RPMI8226 (cell line): ENCODE results near the gene ACSS3.
A peak's percentile ranks its signal among the peaks of the same experiment; 100 is the strongest.
"Not testable (repeated sequence)": the region's sequence is repeated elsewhere in the genome, so short reads cannot be mapped to it uniquely, and the experiment has no call there.

Experiments
- DNase-seq: peaks from one replicate; pipeline ENCODE4 v3.0.0-alpha.2; 2015

ACSS3 gene

DNA sequence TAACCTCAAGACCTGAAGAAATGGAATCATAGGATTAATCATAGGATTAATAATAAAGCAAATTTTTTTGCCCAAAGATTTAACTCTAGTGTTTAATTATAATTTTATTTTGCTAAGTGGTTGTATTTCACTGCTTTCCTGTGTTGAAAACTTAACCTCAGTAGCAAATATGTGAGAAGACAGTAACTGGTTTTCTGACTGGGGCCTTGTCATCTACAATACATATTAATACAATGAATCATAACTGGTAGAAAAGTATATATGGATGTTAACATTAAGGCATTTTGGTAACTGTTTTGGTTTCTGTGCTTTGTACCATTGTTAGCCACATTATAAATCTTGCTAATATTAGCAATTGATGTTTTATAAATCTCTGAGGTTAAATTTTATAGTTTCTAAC, 92.2 kb downstream of the ACSS3 start:
- DNase-seq = no peak

DNA sequence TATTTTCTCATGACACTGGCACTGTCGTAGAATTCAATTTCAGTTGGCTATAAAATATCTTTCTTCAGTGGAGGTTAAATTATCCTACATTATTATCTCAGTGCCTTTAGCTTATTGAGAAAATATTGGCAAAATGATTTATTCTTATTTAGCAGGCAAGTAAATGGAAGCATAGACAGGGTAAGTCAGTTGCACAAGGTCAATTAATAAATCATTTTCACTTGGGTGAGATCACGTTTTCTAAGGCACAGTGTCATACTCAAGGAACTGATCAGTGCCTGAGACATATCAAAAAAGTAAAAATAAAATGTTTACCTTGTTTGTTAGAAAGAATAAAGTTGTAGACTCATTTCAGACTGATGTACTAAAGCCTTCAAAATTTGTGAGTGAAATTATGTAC, 95.0 kb downstream of the ACSS3 start:
- no peak for DNase-seq

DNA sequence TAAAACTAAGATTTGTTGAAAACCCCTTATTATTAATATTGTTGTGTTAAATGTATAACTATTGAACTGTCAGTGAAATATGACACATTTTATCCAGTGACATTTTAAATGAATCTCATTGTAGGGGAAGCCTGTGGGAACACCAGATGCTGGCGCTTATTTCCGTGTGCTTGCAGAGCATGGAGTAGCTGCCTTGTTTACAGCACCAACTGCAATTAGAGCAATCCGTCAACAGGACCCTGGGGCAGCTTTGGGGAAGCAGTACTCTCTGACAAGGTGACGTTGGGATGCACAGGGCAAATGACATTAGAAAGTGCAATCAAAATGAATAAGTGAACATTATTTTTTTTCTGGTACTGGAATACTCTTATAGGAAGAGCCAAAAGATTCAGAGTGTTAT, 96.8 kb downstream of the ACSS3 start:
- DNase-seq = no peak

DNA sequence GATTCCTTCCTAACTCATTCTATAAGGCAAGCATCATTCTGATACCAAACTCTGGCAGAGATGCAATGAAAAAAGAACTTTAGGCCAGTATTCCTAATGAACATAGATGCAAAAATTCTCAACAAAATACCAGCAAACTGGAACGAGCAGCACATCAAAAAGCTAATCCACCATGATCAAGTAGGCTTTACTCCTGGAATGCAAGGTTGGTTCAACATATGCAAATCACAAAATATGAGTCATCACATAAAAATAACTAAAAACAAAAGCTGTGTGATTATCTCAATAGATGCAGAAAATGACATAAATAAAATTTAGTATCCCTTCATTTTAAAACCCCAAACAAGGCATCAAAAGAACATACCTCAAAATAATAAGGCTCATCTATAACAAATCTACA, 98.9 kb downstream of the ACSS3 start:
- no peak for DNase-seq

DNA sequence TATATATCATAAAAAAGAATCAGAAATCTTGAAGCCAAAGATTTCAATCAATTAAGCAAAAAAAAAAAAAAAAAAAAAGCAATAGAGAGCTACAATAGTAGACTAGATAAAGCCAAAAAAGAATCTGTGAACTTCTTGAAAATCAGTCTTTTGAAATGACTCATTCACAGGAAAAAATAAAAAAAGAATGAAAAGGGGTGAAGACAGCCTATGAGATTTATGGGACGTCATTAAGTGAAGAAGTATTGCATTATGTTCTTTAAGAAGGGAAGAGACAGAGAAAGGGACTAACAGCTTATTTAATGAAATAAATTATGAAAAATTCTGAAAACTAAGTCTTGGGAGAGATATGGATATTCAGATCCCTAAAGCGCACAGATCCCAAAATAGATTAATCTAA, 103.8 kb downstream of the ACSS3 start:
- DNase-seq = no peak

DNA sequence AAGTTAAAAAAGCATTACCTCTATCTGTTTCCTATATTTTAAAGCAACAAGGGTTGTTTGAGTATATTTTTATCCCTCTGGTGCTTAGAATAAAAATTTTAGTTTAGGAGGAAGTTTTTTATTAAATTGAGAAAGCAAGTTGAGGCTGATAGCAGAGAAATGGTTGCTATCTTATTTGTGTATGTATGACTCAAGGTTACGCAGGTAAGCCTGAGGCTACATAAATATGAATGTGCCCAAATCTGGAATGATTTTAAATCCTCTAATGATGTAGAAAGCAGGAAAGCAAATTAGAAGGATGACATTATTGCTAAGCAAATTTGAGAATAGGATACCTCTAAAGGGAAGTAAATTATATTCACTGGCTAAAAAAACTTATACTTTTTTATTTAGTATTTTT, 109.8 kb downstream of the ACSS3 start:
- DNase-seq = no peak

DNA sequence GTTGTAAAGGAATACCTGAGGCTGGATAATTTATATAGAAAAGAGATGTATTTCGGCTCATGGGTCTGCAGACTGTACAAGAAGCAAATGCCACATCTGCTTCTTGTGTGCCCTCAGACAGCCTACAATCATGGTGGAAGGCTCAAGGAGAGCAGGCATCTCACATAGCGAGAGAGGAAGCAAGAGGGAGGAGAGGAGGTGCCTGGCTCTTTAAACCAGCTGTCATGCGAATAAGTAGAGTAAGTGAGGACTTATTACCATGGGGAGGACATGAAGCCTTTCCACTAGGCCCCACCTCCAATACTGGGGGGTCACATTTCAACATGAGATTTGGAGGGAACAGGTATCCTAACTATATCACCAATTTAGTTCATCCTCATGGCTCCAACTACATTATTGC, 118.7 kb downstream of the ACSS3 start:
- no peak for DNase-seq

DNA sequence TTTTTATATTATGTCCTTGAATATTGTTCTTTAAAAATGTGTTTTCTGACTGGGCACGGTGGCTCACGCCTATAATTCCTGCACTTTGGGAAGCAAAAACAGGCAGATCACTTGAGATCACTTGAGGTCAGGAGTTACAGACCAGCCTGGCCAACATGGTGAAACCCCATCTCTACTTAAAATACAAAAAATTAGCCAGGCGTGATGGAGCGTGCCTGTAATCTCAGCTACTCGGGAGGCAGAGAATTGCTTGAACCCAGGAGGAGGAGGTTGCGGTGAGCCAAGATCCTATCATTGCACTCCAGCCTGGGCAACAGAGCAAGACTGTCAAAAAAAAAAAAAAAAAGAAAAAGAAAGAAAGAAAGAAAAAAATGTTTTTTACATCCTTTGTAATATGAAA, 122.7 kb downstream of the ACSS3 start:
- DNase-seq = not testable (repeated sequence)

DNA sequence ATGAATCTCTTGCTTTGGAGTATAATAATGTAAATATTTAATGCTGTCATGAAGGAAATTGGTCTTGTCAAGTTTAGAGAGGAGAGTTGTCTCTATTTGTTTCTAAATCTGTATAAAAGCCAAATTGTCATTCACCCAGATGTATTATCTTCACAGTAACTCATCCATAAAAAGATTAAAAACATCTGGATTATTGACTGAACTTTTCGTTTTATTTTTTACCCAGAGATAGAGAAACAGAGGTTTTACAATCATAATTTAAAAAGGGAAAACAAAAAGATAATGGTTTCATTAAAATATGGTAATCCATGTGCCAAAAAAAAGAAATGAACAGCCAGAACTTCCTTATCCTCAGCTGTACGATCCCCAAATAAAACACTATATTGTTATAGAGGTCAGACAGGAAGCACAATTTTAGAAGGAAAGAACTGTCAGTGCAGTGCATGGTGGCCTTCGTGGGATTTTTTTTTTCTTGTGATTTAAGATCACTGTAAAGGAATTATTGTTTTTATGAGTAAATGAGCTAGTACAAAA, 125.9 kb downstream of the ACSS3 start:
- DNase-seq = no peak

DNA sequence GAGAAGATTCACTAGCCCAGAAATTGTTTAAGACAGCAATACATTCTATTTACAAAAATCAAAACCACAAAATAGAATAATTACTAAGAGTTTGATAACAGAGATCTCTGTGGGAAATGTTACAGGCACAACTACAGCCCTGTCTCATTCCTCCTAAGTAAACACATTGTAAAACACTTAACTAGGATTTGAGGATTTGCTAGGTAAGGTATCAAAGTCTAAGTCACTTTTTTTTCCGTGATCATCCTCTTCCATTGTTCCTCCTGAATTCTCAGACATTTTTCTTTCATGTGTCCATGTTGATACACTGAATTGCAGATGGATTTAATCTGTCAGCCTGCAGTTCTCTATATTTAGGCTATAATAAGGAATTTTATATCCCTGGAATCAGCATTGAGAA, 127.5 kb downstream of the ACSS3 start:
- no peak for DNase-seq

DNA sequence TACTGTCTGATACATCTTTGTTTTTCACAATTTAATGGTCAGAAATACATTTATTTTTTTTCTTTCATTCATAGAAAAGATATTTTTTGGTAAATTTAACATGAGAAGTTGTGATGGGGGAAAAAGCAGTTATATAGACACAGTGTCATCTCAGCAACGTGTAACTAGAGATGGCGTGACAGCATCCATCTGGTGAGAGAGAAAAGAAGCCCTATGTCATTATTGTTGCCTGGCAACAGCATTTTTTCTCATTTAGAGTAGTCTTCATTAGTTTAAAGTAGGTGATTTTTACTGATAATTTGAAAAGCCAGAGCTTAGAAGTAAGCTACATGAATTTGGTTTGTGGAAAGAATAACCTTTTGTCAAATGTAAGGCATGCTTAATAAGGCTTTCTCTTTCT, 128.6 kb downstream of the ACSS3 start:
- no peak for DNase-seq

DNA sequence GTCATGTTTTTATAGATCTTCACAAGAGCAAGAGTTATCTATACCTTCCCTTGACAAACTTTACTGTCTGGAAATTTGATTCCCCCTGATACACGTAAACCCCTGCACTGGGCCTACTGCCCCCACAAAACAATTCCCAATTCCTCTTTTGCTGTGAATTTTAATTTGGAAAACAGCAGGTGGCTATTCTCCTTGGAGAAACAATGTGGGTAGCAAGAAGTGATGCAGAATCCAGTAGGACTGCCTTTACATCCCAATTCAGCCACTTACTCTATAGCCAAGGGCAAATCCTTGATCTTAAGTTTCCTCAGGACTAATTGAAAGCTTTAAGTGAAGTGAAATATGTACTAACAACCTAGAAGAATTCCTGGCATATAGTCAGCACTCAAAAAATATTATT, 129.3 kb downstream of the ACSS3 start:
- no peak for DNase-seq

DNA sequence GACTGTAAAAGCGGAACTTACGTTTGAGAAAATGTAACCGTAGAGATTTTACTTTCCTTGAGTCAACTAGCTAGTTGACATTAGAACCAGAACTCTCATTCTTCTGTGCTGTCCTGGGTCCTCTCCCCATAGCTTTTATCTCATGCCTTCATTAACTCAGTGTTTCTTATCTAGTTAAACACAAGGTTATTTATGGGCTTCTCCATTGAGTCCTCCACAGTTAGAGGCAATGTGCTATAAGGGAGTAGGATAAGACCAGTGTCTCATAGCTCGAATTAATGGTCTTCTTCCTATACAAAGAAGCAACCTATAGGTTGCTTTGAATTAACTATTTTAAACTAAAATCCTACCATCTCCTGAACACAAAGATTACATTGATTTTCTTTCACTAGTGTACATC, 129.8 kb downstream of the ACSS3 start:
- no peak for DNase-seq

DNA sequence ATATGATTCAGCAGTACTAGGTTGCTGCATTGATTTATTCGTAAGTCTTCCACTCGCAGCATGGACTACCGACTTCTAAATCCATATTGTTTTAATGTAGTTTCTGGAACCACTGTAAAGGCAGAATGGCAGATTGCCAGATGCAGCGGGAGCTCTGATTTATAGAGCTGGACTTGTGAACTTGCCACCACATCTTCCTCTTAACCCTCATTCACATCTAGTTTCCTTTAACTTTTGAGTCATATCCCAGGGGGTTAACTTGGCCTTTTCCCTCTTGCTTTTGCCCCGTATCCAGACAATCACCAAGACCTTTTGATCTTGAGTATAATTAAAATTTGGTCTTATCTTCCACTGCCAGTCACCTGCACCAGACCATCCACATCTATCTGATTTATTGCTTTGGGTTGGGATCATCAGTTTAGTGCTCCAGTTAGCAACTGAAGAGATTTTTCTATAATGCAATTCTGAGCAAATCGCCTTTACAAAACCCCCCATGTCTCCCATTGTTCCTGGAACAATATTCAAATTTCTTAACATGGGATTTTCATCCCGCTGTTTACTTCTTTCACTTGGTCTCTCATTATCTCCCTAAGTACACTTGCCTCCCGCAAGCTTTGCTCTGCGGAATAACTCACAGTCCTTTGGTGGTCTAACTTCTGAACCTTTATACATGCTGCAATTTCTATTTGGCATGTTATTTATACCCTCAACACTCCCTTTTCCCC, 130.5 kb downstream of the ACSS3 start:
- no peak for DNase-seq

DNA sequence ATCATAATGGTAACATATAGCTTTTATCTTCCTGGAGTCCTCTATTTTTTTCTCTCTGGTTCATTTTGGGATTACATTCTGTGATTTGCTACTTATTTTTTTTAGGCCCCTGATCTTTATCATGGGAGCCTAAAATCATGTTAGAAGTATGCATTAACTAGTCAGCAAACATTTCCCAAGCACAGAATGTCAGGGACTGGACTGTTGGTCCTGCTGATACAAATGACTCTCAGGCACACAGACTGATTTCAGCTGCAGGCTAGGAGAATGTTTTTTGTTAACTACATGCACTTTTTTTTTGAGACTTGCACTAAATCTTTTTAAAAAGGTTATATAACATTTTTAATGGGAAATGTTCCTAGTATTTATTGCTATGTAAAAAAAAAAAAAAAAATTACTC, 131.1 kb downstream of the ACSS3 start:
- DNase-seq = no peak

DNA sequence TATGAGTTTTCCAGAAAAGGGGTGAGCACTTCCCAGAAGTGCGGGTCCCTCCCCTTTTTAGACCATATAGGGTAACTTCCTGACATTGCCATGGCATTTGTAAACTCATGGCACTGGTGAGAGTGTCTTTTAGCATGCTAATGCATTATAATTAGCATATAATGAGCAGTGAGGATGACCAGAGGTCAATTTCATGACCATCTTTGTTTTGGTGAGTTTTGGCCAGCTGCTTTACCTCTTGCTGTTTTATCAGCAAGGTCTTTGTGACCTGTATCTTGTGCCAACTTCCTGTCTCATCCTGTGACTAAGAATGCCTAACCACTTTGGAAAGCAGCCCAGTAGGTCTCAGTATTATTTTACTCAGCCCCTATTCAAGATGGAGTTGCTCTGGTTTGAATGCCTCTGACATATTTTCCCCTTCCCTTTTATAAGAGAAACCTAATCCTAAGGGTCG, 131.9 kb downstream of the ACSS3 start:
- DNase-seq = peak; percentile 31

DNA sequence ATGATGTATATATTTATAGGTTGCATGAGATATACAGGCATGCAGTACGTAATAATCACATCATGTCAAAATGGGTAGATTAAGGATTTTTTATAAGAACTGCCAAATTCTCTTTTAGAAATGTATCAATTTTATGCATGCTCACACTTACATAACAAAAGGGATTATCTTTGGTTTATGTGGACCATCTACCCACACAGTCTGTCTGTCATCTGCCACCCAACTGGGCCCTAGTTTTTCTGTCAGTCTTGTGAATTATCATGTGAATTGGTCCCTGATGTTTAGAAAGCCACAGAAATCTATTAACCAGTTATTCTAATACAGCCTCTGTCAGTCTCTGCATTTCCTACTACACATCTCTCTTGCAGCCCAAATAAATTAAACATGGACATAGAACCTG, 133.4 kb downstream of the ACSS3 start:
- DNase-seq = no peak

DNA sequence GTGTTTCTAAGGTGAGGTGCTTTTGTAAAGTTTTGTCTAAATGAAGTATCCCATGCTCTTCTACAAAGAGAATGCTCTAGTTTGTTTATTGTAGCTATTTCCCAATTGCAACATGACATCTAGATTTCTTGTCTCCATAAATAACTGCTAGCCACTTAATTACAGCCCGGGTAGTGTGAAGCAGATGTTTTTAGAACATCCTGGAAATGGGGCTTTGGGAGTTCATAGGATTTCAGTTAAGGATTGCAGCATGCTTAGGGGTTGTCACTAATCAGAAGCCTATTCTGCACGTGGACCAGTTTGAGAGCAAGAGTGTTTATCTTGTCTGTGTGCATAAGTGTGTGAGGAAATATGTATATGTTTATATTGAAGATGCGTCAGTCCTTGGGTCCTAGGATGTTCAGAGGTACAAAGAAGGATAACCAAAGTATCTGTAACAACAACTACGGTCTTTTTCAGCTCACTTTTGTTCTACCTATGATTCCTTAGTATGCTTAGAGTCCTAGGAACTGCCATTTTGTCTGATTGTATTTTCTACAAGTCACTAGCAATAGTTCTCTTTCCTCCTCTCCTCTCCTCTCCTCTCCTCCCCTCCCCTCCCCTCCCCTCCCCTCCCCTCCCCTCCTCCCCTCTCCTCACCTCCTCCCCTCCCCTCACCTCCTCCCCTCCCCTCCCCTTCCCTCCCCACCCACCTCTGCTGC, 135.3 kb downstream of the ACSS3 start:
- DNase-seq = no peak

DNA sequence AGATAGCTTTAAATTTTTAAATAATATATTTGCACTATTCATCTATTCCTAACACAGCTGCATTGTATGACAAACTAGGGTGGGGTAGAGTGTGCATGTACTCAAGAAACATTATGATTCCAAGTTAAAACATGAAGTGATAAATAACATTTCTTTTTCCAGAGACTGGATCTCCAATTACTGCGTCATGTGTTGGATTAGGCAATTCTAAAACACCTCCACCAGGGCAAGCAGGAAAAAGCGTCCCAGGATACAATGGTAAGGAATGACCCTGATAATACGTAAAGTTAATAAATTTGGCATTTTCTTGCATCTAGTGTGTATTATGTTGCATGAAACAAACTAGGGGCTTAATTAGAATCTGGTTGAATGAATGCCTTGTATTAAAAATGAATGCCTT, 138.9 kb downstream of the ACSS3 start:
- DNase-seq = no peak

DNA sequence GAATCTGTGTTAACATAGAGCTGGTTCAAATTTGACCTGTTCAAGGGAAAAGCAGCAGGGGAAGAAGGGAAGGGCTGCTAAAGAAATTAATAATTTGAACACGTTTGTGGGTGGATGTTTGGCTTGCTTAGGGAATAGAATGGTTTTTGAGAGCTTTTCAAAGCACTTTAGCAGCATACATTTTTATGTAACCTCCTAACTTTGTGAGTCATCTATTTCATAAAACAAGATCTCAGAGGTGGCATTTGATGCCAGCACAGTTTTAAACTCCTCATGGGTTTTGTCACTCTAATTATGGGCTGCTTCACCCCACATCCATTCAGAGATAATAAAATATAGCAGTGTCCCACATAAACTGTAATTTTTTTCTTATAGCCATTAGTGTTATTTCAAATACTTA, 143.8 kb downstream of the ACSS3 start:
- DNase-seq = no peak

DNA sequence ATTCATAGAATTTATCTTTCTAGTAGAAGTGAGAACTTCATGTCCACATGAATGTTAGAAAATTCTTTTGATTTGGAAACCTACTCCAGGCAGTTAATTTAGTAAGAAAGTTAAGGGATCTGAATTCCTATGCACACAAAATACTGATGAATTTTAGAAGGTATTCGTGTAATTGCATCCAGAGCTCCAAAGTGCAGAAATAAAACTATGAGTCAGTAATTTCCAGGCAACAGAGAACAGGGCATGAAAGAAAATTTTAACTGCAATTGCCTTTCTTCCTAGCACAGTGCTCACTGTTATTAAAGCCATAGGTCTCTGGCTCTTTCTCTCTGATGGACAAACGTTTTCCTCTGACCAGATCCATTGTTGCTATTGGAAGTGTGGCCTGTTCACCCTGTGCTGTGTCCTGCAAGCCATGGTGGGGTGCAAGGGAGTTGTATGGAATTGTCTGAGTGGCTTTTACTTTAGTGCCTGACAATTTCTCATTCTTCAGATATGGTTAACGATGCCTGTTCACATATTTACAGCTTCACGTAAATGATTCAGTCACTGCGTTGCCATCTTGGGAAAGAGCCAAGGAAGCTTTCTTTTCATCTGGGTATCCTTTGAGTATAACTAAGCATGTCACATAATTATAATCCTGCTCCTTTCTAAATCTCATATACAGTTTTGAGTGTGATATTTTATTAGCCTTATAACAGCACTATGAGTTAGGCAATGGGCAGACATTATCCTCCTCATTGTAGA, 145.1 kb downstream of the ACSS3 start:
- DNase-seq = no peak

DNA sequence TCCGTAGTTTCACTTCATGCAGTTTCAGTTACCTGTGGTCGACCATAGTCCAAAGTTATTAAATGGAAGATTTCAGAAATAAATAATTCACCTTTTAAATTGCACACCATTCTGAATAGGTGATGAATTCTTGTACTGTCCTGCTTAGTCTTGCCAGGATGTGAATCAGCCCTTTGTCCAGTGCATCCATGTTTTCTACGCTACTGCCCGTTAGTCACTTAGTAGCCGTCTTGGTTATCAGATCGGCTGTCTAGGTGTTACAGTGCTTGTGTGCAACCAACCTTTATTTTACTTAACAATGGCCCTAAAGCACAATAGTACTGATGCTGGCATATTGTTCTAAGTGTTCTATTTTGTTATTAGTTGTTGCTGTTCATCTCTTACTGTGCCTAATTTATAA, 146.7 kb downstream of the ACSS3 start:
- no peak for DNase-seq

DNA sequence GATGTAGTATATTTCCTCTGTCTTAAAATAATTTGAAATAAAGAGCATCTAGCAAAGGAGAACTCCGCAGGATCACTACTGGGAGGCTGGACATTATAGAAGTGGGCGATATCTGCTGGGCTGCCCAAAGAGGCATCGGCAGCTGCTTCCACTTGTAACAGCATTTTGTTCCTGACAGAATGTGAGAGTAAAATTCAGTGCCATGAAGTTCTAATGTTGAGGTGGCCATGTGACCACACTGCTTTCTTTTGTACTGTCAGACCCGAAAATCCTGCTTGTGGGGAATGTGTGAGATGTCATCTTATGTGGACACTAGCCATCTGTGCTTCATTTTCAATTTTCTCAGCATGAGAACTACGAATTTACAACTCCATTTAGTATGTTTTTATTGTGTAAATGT, 151.9 kb downstream of the ACSS3 start:
- DNase-seq = no peak
